A673 (cell line): ENCODE results near the gene CCDC17. TPM values are rescaled to one million over a fixed set of nuclear protein-coding genes. Genes with fewer than 3 reads are reported as not detected.

Experiments used
- BruUV-seq: library from RNA; stranded (reverse); fragments of 400-500 nt; replicated peaks from 2 replicates; lab custom pipeline; 2021; lab: Mats Ljungman, UMichigan
- CTCF ChIA-PET: fragments of 300-600 bp; sonication (Branson Sonifier 250); formaldehyde crosslinking; loops from one replicate; lab custom pipeline; 2022; ENCODE audit warnings: antibody characterized with exemption; lab: Charles Lee
- POLR2A ChIA-PET: fragments of 300-600 bp; sonication (Branson Sonifier 250); formaldehyde crosslinking; loops from one replicate; lab custom pipeline; 2022; ENCODE audit warnings: antibody characterized with exemption; ENCODE audit not compliant: low non-redundant PET; lab: Charles Lee
- DNase-seq: peaks from one replicate; pipeline ENCODE4 v3.0.0-alpha.2; 2015; ENCODE audit warnings: low spot score
- H3K27ac ChIP-seq: fragments of 200-600 bp; sonication (generic); 2 replicates; pipeline ENCODE4 v1.5.1; 2016; ENCODE audit warnings: mixed run types, low read depth, mild to moderate bottlenecking, mixed read lengths, antibody characterized with exemption, low read length; ENCODE audit not compliant: poor library complexity, severe bottlenecking
- H3K27me3 ChIP-seq: fragments of 200-600 bp; sonication (generic); replicated peaks from 2 replicates; pipeline ENCODE4 v1.6.1; 2017; ENCODE audit warnings: mixed run types, low read depth, mild to moderate bottlenecking, mixed read lengths, antibody characterized with exemption, low read length; ENCODE audit not compliant: insufficient read depth, poor library complexity
- H3K36me3 ChIP-seq: fragments of 200-600 bp; sonication (generic); 2 replicates; pipeline ENCODE4 v1.6.1; 2016; ENCODE audit warnings: mixed run types, mild to moderate bottlenecking, mixed read lengths, antibody characterized with exemption, low read length; ENCODE audit not compliant: insufficient read depth, poor library complexity, severe bottlenecking
- H3K4me1 ChIP-seq: fragments of 200-600 bp; sonication (generic); 2 replicates; pipeline ENCODE4 v1.6.1; 2017; ENCODE audit warnings: mixed run types, mild to moderate bottlenecking, mixed read lengths, antibody characterized with exemption, low read length; ENCODE audit not compliant: insufficient read depth, poor library complexity, severe bottlenecking
- H3K4me3 ChIP-seq: fragments of 200-600 bp; sonication (generic); 2 replicates; pipeline ENCODE4 v1.5.1; 2016; ENCODE audit warnings: low read depth, mixed run types, mild to moderate bottlenecking, mixed read lengths, low read length; ENCODE audit not compliant: poor library complexity, severe bottlenecking
- H3K9me3 ChIP-seq: fragments of 200-600 bp; sonication (generic); 2 replicates; pipeline ENCODE4 v1.6.1; 2016; ENCODE audit warnings: mixed run types, low read depth, mild to moderate bottlenecking, mixed read lengths, antibody characterized with exemption, low read length; ENCODE audit not compliant: poor library complexity, severe bottlenecking
- EZH2 ChIP-seq: fragments of 200-600 bp; sonication (generic); IDR thresholded peaks from 2 replicates; pipeline ENCODE4 v1.6.1; 2017; ENCODE audit warnings: borderline replicate concordance, low read depth, mild to moderate bottlenecking, mixed read lengths, antibody characterized with exemption, low read length; ENCODE audit not compliant: poor library complexity, severe bottlenecking
- intact Hi-C: fragments of 100-400 bp; cut with micrococcal nuclease; formaldehyde crosslinking; loops from one replicate; pipeline ENCODE4 v1.10.0; 2022; ENCODE audit not compliant: unreplicated experiment
- total RNA-seq: library from RNA; stranded (reverse); gene quantifications from 2 replicates; pipeline ENCODE4 v1.2.3, GENCODE V29; 2021
- TF ChIP-seq, protein P1 (sequence below): fragments of 300-800, 200-600 bp; sonication (generic); conservative IDR thresholded peaks from 2 replicates; pipeline ENCODE4 v1.5.1; 2017; ENCODE audit warnings: low read depth, mild to moderate bottlenecking, antibody characterized with exemption, low read length, moderate library complexity, mixed read lengths

CCDC17 gene
- total RNA-seq, 1 experiment from 2014 or later = 2.0 TPM

DNA sequence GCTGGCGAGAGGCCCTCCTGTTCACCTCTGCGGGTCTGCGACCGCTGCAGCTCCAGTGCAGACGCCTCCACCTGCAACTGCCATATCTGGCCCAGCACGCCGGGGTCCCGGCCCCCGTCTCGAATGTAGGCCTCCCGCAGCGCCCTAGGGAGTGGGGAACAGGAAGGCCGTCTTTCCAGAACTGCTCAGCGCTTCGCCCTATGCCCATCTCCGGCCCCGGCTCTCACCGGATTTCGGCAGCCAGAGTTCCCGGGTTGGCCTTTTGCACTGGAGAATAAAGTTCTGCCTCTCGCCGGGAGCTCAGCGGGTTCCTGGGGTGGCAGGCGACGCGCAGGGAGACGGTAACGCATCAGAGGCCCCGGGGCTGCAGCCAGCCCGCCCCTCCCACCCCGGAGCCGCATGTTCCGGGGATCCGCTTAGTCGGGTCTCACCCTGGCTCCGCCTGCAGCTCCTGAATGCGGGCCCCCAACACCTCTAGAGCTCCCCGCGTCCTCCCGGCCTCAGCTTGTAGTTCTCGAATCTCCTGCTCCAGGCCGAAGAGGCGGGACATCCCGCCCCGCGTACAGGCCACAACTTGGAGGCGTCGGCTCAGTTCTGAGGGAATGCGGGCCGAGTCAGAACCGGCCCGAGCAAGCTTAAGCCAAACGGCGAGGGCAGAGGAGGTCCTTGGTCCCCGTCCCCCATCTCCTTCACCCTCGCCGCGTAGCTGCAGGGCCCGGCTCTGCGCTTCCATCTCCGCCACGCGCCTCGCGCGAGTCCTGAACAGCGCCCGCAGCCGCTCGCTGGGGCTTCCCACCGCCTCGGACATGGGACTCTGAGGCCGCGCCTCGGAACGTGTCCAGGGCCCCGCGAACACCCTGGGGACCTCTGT, 1.1 kb downstream of the CCDC17 start:
- H3K27ac ChIP-seq = no peak overlapping the region

GRCh38 chr1:45621895-45622523, 1.8 kb downstream of the CCDC17 start:
- TF ChIP-seq, protein P1, sequence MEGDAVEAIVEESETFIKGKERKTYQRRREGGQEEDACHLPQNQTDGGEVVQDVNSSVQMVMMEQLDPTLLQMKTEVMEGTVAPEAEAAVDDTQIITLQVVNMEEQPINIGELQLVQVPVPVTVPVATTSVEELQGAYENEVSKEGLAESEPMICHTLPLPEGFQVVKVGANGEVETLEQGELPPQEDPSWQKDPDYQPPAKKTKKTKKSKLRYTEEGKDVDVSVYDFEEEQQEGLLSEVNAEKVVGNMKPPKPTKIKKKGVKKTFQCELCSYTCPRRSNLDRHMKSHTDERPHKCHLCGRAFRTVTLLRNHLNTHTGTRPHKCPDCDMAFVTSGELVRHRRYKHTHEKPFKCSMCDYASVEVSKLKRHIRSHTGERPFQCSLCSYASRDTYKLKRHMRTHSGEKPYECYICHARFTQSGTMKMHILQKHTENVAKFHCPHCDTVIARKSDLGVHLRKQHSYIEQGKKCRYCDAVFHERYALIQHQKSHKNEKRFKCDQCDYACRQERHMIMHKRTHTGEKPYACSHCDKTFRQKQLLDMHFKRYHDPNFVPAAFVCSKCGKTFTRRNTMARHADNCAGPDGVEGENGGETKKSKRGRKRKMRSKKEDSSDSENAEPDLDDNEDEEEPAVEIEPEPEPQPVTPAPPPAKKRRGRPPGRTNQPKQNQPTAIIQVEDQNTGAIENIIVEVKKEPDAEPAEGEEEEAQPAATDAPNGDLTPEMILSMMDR = no peak
- TF ChIP-seq EZH2 = no peak
- Histone ChIP-seq H3K27me3 (no peaks in the 10 kb centered on the region), H3K36me3 (peaks cover 32% of the 10 kb centered on the region), H3K27ac (no peak overlapping the region), H3K9me3 (no peaks in the 10 kb centered on the region), H3K4me3 (no peak overlapping the region), H3K4me1 (no peaks in the 10 kb centered on the region)
- BruUV-seq = no TSS peak
- intact Hi-C loops = no loop called here
- no peak for DNase-seq
- CTCF ChIA-PET = no interaction called here
- POLR2A ChIA-PET = no interaction called here

More for the DNA sequence above, 1.1 kb downstream of the CCDC17 start:
- no peaks in the 10 kb centered on the region for H3K27me3 ChIP-seq
- no peaks in the 10 kb centered on the region for H3K9me3 ChIP-seq
- DNase-seq = no peak
- POLR2A ChIA-PET = interaction anchor here (0.6 kb wide), 1 partner anchor 241 kb away, joined by 3 read pairs; no protein-coding TSS in a partner anchor
- TF ChIP-seq, protein P1 = no peak
- no peak for TF ChIP-seq EZH2
- no TSS peak for BruUV-seq
- peaks cover 32% of the 10 kb centered on the region for H3K36me3 ChIP-seq
- intact Hi-C loops = no loop called here
- H3K4me3 ChIP-seq = no peak overlapping the region
- CTCF ChIA-PET = no interaction called here
- H3K4me1 ChIP-seq = no peaks in the 10 kb centered on the region

DNA sequence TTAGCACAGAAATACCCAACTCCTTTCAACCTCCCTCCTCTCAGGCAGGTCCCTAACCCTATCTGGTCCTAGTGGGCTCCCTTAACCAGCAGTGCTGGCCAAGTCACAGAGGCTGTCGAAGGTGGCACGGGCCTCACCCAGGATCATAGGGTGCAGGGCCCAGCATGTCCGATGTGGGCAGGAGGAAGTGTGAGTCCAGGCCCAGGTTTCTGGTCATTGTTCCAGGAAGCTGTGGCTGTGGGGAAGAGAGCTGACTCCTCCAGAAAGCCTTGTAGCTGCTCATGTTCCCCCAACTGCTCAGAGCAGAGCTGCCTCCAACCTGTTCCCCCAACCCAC, 2.4 kb downstream of the CCDC17 start:
- Histone ChIP-seq H3K27me3 (no peaks in the 10 kb centered on the region), H3K27ac (no peak overlapping the region), H3K9me3 (no peaks in the 10 kb centered on the region), H3K4me3 (no peak overlapping the region), H3K4me1 (no peaks in the 10 kb centered on the region), H3K36me3 (peaks cover 36% of the 10 kb centered on the region)
- TF ChIP-seq, protein P1 = no peak
- no peak for TF ChIP-seq EZH2
- BruUV-seq = no TSS peak
- intact Hi-C loops = no loop called here
- POLR2A ChIA-PET = no interaction called here
- no peak for DNase-seq
- CTCF ChIA-PET = no interaction called here
